BJ (cell line): ENCODE results near the gene DMAC2. TPM values are rescaled to one million over a fixed set of nuclear protein-coding genes. Genes with fewer than 3 reads are reported as not detected.

Experiments used
- CTCF ChIA-PET: fragments of 350-600 bp; formaldehyde crosslinking; extraction: SDS; loops from one replicate; lab custom pipeline; 2021; ENCODE audit warnings: antibody characterized with exemption, inconsistent platforms; lab: Yijun Ruan, JAX
- POLR2A ChIA-PET: fragments of 300-600 bp; sonication (Branson Sonifier 250); formaldehyde crosslinking; extraction: SDS; loops from one replicate; lab custom pipeline; 2021; ENCODE audit warnings: antibody characterized with exemption; lab: Charles Lee
- DNase-seq: peaks from one replicate; pipeline ENCODE4 v3.0.0-alpha.2; 2011; ENCODE audit warnings: low read depth
- H3K27me3 ChIP-seq: 2 replicates; pipeline ENCODE4 v1.6.0; 2011; ENCODE audit warnings: low read length; ENCODE audit not compliant: control insufficient read depth, insufficient read depth
- H3K36me3 ChIP-seq: 2 replicates; pipeline ENCODE4 v1.5.1; 2011; ENCODE audit warnings: low read length; ENCODE audit not compliant: control insufficient read depth, insufficient read depth
- H3K4me3 ChIP-seq: 2 replicates; pipeline ENCODE4 v1.5.1; 2011; ENCODE audit warnings: low read depth, mild to moderate bottlenecking, control low read depth, low read length
- CTCF ChIP-seq: IDR thresholded peaks from 2 replicates; pipeline ENCODE4 v1.5.1; 2011; ENCODE audit warnings: low read depth, mild to moderate bottlenecking, control low read depth, inconsistent platforms, low read length, moderate library complexity; ENCODE audit not compliant: insufficient read depth
- polyA plus RNA-seq: library from polyadenylated mRNA; depleted of rRNA; stranded (reverse); fragments of >200 nt; gene quantifications from 2 replicates; pipeline ENCODE4 v1.2.3, GENCODE V29; 2011

Gene DMAC2
- polyA plus RNA-seq, 1 experiment, result 82.4 TPM

- Histone ChIP-seq H3K27me3 (no peaks in the 10 kb centered on the region), H3K4me3 (peak overlapping the region; percentile 52), H3K36me3 (peaks cover 21% of the 10 kb centered on the region)
- ChIA-PET POLR2A (no interaction called here), CTCF (interaction anchor here (0.6 to 2.4 kb wide), 6 partner anchors 8 to 168 kb away, joined by 3 to 10 read pairs (median 6); partner anchors contain the start of gene DMAC2)
- no peak for DNase-seq
- no peak for TF ChIP-seq CTCF
Measured at GRCh38 chr19:41426116-41426841, 13.4 kb downstream of the DMAC2 start.

GRCh38 chr19:41425174-41426115 lies 14.3 kb downstream of the DMAC2 start:
- no peak for DNase-seq
- ChIA-PET POLR2A (no interaction called here), CTCF (interaction anchor here (0.6 to 0.7 kb wide), 2 partner anchors 17 to 18 kb away, joined by 3 read pairs; no protein-coding TSS in a partner anchor)
- no peak for TF ChIP-seq CTCF
- Histone ChIP-seq H3K27me3 (no peaks in the 10 kb centered on the region), H3K4me3 (no peak overlapping the region), H3K36me3 (peaks cover 22% of the 10 kb centered on the region)

GRCh38 chr19:41424335-41425173 lies 15.2 kb downstream of the DMAC2 start:
- TF ChIP-seq CTCF, result no peak
- H3K27me3 ChIP-seq, result no peaks in the 10 kb centered on the region
- no peak for DNase-seq
- POLR2A ChIA-PET, result no interaction called here
- H3K4me3 ChIP-seq, result no peak overlapping the region
- H3K36me3 ChIP-seq, result peaks cover 24% of the 10 kb centered on the region
- CTCF ChIA-PET, result interaction anchor here (0.7 kb wide), 1 partner anchor 17 kb away, joined by 3 read pairs; no protein-coding TSS in a partner anchor

GRCh38 chr19:41422955-41423354 lies 16.8 kb downstream of the DMAC2 start:
- CTCF ChIA-PET, result no interaction called here

More at GRCh38 chr19:41422955-41423354, 16.8 kb downstream of the DMAC2 start:
- Histone ChIP-seq H3K36me3 (peaks cover 32% of the 10 kb centered on the region), H3K27me3 (no peaks in the 10 kb centered on the region), H3K4me3 (no peak overlapping the region)
- no peak for TF ChIP-seq CTCF
- DNase-seq, result no peak
- POLR2A ChIA-PET, result no interaction called here
